ENCODE data around the gene ZC3H11A. TPM values are rescaled to one million over a fixed set of nuclear protein-coding genes. Genes with fewer than 3 reads are reported as not detected.

Gene ZC3H11A
- total and polyA plus RNA-seq, 2 of the 13 experiments (the other 11 are each of a cell fraction or from before 2014, with no cell fraction given), result 56.9 to 59.7 TPM

DNA sequence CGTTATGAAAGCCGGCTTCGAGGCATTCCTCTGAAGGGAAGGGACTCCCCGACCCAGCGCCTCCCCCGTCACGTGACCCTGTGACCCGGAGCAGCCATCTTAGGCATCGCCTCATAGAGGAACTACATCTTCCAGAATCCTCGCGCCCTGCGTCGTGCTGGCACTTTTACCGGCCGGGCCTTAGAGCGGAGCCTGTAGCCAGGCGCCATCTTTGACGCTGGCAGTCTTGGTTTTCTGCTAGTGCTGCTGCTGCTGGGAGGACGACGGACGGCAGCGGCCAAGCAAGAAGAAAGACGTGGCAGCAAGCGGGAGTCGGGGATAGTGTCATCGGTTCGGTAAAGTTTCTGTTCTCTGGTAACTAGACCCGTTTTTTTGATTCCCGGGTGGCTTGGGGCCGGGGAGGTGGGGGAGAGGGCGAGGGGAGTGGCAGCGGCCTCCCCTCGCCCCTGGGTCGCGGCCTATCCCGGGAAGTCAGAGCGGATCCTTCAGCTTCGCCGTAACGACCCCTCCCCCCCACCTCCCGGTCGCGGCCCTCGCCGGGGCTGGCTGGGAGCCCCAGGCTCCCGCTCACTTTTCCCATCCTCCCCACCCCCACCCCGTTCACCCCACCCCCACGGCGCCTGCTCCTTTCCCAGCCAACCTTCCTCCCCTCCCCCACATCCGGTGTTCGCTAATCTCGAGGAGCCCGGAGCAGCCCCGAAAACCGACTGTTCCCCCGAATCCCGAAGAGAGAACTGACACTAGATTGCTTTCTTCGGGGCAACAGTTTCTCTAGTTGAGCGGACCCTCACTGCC, at the start of gene ZC3H11A, which contains the start of gene ZBED6 (continued):
- TF ChIP-seq ZNF275 (CRISPR knock-in tag; IDR thresholded peaks at IDR 0.05; ENCODE audit: borderline replicate concordance) (no peak; the same call in 1 of the 2 replicates), ZNF557 (CRISPR knock-in tag; IDR thresholded peaks at IDR 0.05) (0 out of 2 replicates have a peak, but pooled peaks have one; percentile 29), TP53 (CRISPR knock-in tag; conservative IDR thresholded peaks at IDR 0.05) (peak; percentile 33; the same call in 1 of the 2 replicates), SRY (CRISPR knock-in tag; IDR thresholded peaks at IDR 0.05) (no peak), ZNF703 (CRISPR knock-in tag; IDR thresholded peaks at IDR 0.05; ENCODE audit: borderline replicate concordance) (no peak), SP5 (CRISPR knock-in tag; IDR thresholded peaks at IDR 0.05; ENCODE audit: borderline replicate concordance, low read depth) (no peak; the same call in 1 of the 2 replicates), ATRX (CRISPR knock-in tag; IDR thresholded peaks at IDR 0.05; ENCODE audit: borderline replicate concordance) (no peak), ZNF280D (CRISPR knock-in tag; IDR thresholded peaks at IDR 0.05) (peak; percentile 59; the same call in 1 of the 2 replicates), ZNF510 (CRISPR knock-in tag; IDR thresholded peaks at IDR 0.05; ENCODE audit: low read depth) (no peak), ZNF136 (CRISPR knock-in tag; IDR thresholded peaks at IDR 0.05; ENCODE audit: low read depth) (no peak), MEF2D (CRISPR knock-in tag; IDR thresholded peaks at IDR 0.05) (peak; percentile 60), MAFG (CRISPR knock-in tag; IDR thresholded peaks at IDR 0.05) (no peak), HOXA5 (CRISPR knock-in tag; IDR thresholded peaks at IDR 0.05) (no peak), AKNA (CRISPR knock-in tag; IDR thresholded peaks at IDR 0.05; ENCODE audit: borderline replicate concordance) (no peak), FOXM1 (CRISPR knock-in tag; IDR thresholded peaks at IDR 0.05) (no peak), HNF4G (IDR thresholded peaks at IDR 0.05; ENCODE audit: borderline replicate concordance, low read depth, low read length) (no peak; the same call in 1 of the 2 replicates), HNF4G (CRISPR knock-in tag; IDR thresholded peaks at IDR 0.05; ENCODE audit: borderline replicate concordance, low read depth) (no peak; the same call in 1 of the 2 replicates)
- TF ChIP-seq, protein P1, sequence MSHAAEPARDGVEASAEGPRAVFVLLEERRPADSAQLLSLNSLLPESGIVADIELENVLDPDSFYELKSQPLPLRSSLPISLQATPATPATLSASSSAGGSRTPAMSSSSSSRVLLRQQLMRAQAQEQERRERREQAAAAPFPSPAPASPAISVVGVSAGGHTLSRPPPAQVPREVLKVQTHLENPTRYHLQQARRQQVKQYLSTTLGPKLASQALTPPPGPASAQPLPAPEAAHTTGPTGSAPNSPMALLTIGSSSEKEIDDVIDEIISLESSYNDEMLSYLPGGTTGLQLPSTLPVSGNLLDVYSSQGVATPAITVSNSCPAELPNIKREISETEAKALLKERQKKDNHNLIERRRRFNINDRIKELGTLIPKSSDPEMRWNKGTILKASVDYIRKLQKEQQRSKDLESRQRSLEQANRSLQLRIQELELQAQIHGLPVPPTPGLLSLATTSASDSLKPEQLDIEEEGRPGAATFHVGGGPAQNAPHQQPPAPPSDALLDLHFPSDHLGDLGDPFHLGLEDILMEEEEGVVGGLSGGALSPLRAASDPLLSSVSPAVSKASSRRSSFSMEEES (CRISPR knock-in tag; IDR thresholded peaks at IDR 0.05), result peak; percentile 90
